ENCODE results near the gene RASSF5.

- TF ChIP-seq EZH2 (IDR thresholded peaks at IDR 0.05; ENCODE audit: borderline replicate concordance, insufficient read depth, low read length, poor library complexity, severe bottlenecking) (no peak), CTCF (IDR thresholded peaks at IDR 0.05; ENCODE audit: poor library complexity, severe bottlenecking) (no peak), EP300 (conservative IDR thresholded peaks at IDR 0.05; ENCODE audit: poor library complexity, severe bottlenecking) (no peak), RAD21 (conservative IDR thresholded peaks at IDR 0.05) (no peak), REST (IDR thresholded peaks at IDR 0.05; ENCODE audit: borderline replicate concordance) (no peak)
These were observed 39.4 kb upstream of the RASSF5 start for GRCh38 chr1:206467915-206468314.

Measured in neural cell (in vitro differentiated cells).